SK-N-SH (cell line): ENCODE measurements around the gene ADD1. TPM values are rescaled to one million over a fixed set of nuclear protein-coding genes. Genes with fewer than 3 reads are reported as not detected.

ENCODE experiments used
- CTCF ChIA-PET: fragments of 300-600, 350-600 bp; formaldehyde crosslinking; extraction: SDS; loops from one replicate; lab custom pipeline; 2021; lab: Yijun Ruan, JAX
- POLR2A ChIA-PET: fragments of 350-600 bp; sonication (Branson Sonifier 250); formaldehyde crosslinking; extraction: SDS; loops from one replicate; lab custom pipeline; 2020; ENCODE audit warnings: antibody characterized with exemption, inconsistent platforms; lab: Yijun Ruan, JAX
- DNase-seq: peaks from one replicate; pipeline ENCODE4 v3.0.0; 2012
- H2AFZ ChIP-seq: fragments of 200-600 bp; sonication (generic); 2 replicates; pipeline ENCODE4 v1.8.1; 2016; ENCODE audit warnings: antibody characterized with exemption, mild to moderate bottlenecking, low read depth
- H3F3A ChIP-seq: fragments of 200-600 bp; sonication (generic); replicated peaks from 2 replicates; pipeline ENCODE3; 2016; ENCODE audit warnings: antibody characterized with exemption, mild to moderate bottlenecking; ENCODE audit not compliant: insufficient read depth
- H3K27ac ChIP-seq, 2 experiments: fragments of 200-500 bp in 1 of 2; fragments of 200-600 bp in 1 of 2; sonication (Bioruptor generic) in 1 of 2; sonication (generic), shearing (Covaris generic) in 1 of 2; 2 replicates each; pipeline versions ENCODE4 v1.5.1 to v1.6.1; 2014 to 2016; ENCODE audit warnings: low read depth in 2 of 2, inconsistent platforms in 1 of 2, low read length in 1 of 2, mild to moderate bottlenecking in 1 of 2, mixed read lengths in 1 of 2
- H3K27me3 ChIP-seq: fragments of 200-600 bp; sonication (generic), shearing (Covaris generic); 2 replicates; pipeline ENCODE4 v1.6.1; 2016; ENCODE audit warnings: mixed run types; ENCODE audit not compliant: insufficient read depth
- H3K36me3 ChIP-seq, 2 experiments: fragments of 200-500 bp in 1 of 2; fragments of 200-600 bp in 1 of 2; sonication (Bioruptor generic) in 1 of 2; sonication (generic) in 1 of 2; replicated peaks in 1 of 2; 2 replicates each; pipeline versions ENCODE3 to v1.5.1; 2014 to 2016; ENCODE audit warnings: low read length in 1 of 2, mild to moderate bottlenecking in 1 of 2; ENCODE audit not compliant: insufficient read depth in 2 of 2, control insufficient read depth in 1 of 2
- H3K4me1 ChIP-seq, 2 experiments: fragments of 200-500 bp in 1 of 2; fragments of 200-600 bp in 1 of 2; sonication (Bioruptor generic) in 1 of 2; sonication (generic), shearing (Covaris generic) in 1 of 2; 2 replicates each; pipeline versions ENCODE4 v1.5.1 to v1.6.1; 2014 to 2016; ENCODE audit warnings: low read depth in 1 of 2, low read length in 1 of 2, mixed run types in 1 of 2; ENCODE audit not compliant: insufficient read depth in 2 of 2, control insufficient read depth in 1 of 2
- H3K4me2 ChIP-seq: fragments of 200-600 bp; sonication (generic), shearing (Covaris generic); 2 replicates; pipeline ENCODE4 v1.6.1; 2017; ENCODE audit warnings: mixed run types
- H3K4me3 ChIP-seq, 2 experiments: fragments of 200-500 bp in 1 of 2; fragments of 200-600 bp in 1 of 2; sonication (Bioruptor generic) in 1 of 2; sonication (generic), shearing (Covaris generic) in 1 of 2; 2 replicates each; pipeline versions ENCODE4 v1.5.1 to v1.8.1; 2014 to 2016; ENCODE audit warnings: low read depth in 2 of 2, inconsistent platforms in 1 of 2, low read length in 1 of 2, mild to moderate bottlenecking in 1 of 2, mixed read lengths in 1 of 2, moderate library complexity in 1 of 2
- H3K79me2 ChIP-seq: fragments of 200-600 bp; sonication (generic); 2 replicates; pipeline ENCODE4 v1.8.1; 2017; ENCODE audit warnings: mild to moderate bottlenecking; ENCODE audit not compliant: insufficient read depth
- H3K9ac ChIP-seq: fragments of 200-600 bp; sonication (generic); 2 replicates; pipeline ENCODE4 v1.6.1; 2017; ENCODE audit warnings: mixed run types
- H3K9me2 ChIP-seq: fragments of 200-600 bp; sonication (generic); 2 replicates; pipeline ENCODE4 v1.6.1; 2017; ENCODE audit warnings: mixed run types
- H3K9me3 ChIP-seq: fragments of 200-600 bp; sonication (generic); 2 replicates; pipeline ENCODE4 v1.6.1; 2017; ENCODE audit warnings: mixed run types, mild to moderate bottlenecking, moderate library complexity
- H4K20me1 ChIP-seq: fragments of 200-600 bp; sonication (generic); 2 replicates; pipeline ENCODE4 v1.6.1; 2017; ENCODE audit warnings: mild to moderate bottlenecking, mixed run types; ENCODE audit not compliant: insufficient read depth
- CHD2 ChIP-seq: fragments of 150-350 bp; IDR thresholded peaks from 2 replicates; pipeline ENCODE4 v1.6.1; 2018; ENCODE audit warnings: low read length; ENCODE audit not compliant: partially characterized antibody
- EP300 ChIP-seq, 2 experiments: IDR thresholded peaks; 2 replicates each; pipeline versions ENCODE4 v1.4.0 to v1.6.1; 2012; ENCODE audit warnings: borderline replicate concordance in 1 of 2, low read depth in 1 of 2, low read length in 1 of 2
- GABPA ChIP-seq: IDR thresholded peaks from 2 replicates; pipeline ENCODE4 v1.4.0; 2012; ENCODE audit warnings: low read depth, mild to moderate bottlenecking
- NRF1 ChIP-seq: IDR thresholded peaks from 2 replicates; pipeline ENCODE4 v1.6.1; 2012; ENCODE audit warnings: low read depth, mild to moderate bottlenecking, low read length
- PBX3 ChIP-seq: IDR thresholded peaks from 2 replicates; pipeline ENCODE4; 2012
- RCOR1 ChIP-seq: fragments of 150-350 bp; IDR thresholded peaks from 2 replicates; pipeline ENCODE4 v1.6.1; 2017; ENCODE audit warnings: antibody characterized with exemption, low read length
- RFX5 ChIP-seq: IDR thresholded peaks from 2 replicates; pipeline ENCODE4 v1.6.1; 2012; ENCODE audit warnings: mild to moderate bottlenecking, improper control_type of control experiment, low read length
- TAF1 ChIP-seq: IDR thresholded peaks from 2 replicates; pipeline ENCODE4 v1.6.1; 2012; ENCODE audit warnings: low read depth, mild to moderate bottlenecking, low read length, moderate library complexity, borderline replicate concordance
- WGBS: methylation state at CpG from one replicate; pipeline ENCODE4 v1.1.6; 2017; ENCODE audit warnings: low lambda C conversion rate; 5-methylcytosine and 5-hydroxymethylcytosine counted together
- polyA plus RNA-seq, 3 experiments: library from polyadenylated mRNA; depleted of rRNA; stranded (reverse); fragments of >200 nt; gene quantifications; 2 replicates each; pipeline ENCODE4 v1.2.3, GENCODE V29; 2012
- TF ChIP-seq, protein P1 (sequence below): fragments of 150-350 bp; IDR thresholded peaks from 2 replicates; pipeline ENCODE4 v1.6.1; 2016; ENCODE audit warnings: mild to moderate bottlenecking, low read depth, low read length

Gene ADD1
- polyA plus RNA-seq, 1 of the 3 experiments (the other 2 are of a cell fraction): 155 TPM

DNA sequence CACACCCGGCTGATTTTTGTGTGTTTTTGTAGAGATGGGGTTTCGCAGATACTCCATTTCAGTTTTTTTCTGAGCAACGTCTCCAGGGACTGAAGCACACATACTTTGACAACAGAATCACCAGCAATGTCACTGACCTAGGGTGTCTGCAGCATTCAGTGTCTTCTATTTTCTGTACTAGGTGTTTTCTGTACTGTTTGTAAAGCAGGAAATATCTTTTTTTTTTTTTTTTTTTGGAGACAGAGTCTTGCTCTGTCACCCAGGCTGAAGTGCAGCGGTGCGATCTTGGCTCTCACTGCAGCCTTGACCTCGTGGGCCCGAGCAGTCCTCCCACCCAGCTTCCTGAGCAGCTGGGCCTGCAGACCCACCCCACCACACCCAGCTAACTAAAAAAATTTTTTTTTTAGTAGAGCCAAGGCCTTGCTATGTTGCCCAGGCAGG is 8.9 kb downstream of the ADD1 start:
- Histone ChIP-seq H4K20me1 (peaks cover 93% of the 10 kb centered on the region), H3K4me1 (peaks cover 0 to 3% of the 10 kb centered on the region in 2 experiments; a peak in 2 of 4 replicates), H3K4me2 (no peak overlapping the region), H3K79me2 (peaks cover 100% of the 10 kb centered on the region), H3K9ac (no peak overlapping the region), H3K36me3 (peaks cover 7 to 36% of the 10 kb centered on the region in 2 experiments), H2AFZ (no peak overlapping the region), H3K27me3 (no peaks in the 10 kb centered on the region), H3K9me3 (no peaks in the 10 kb centered on the region), H3K27ac (no peak overlapping the region), H3F3A (peaks cover 21% of the 10 kb centered on the region), H3K9me2 (no peaks in the 10 kb centered on the region), H3K4me3 (no peak overlapping the region)
- ChIA-PET CTCF (interaction anchor here (1.0 kb wide), 1 partner anchor 16 kb away, joined by 3 read pairs; no protein-coding TSS in a partner anchor), POLR2A (interaction anchor here (0.7 kb wide), 1 partner anchor 34 kb away, joined by 6 read pairs; no protein-coding TSS in a partner anchor)
- TF ChIP-seq GABPA (no peak), CHD2 (no peak), EP300 (IDR thresholded peaks at IDR 0.05; ENCODE audit: borderline replicate concordance in 1 of 2, low read depth in 1 of 2, low read length in 1 of 2) (no peak), RCOR1 (no peak), TAF1 (no peak), NRF1 (no peak)
- TF ChIP-seq, protein P1, sequence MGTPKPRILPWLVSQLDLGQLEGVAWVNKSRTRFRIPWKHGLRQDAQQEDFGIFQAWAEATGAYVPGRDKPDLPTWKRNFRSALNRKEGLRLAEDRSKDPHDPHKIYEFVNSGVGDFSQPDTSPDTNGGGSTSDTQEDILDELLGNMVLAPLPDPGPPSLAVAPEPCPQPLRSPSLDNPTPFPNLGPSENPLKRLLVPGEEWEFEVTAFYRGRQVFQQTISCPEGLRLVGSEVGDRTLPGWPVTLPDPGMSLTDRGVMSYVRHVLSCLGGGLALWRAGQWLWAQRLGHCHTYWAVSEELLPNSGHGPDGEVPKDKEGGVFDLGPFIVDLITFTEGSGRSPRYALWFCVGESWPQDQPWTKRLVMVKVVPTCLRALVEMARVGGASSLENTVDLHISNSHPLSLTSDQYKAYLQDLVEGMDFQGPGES: no peak
- no peak for DNase-seq
- WGBS: 77% methylated on average over 7 of the region's 7 CpGs

DNA sequence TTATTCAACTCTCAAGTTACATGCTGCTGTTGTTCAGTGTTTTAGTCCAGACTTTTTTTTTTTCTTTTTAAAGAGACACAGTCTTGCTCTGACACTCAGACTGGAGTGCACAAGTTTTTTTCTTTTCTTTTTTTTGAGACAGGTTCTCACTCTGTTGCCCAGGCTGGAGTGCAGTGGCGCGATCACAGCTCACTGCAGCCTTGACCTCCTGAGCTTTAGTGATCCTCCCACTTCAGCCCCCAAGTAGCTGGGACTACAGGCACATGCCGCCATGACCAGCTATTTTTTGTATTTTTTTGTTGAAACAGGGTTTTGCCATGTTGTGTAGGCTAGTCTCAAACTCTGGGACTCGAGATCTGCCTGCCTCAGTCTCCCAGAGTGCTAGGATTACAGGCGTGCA is 11.9 kb downstream of the ADD1 start:
- H3F3A ChIP-seq: peaks cover 12% of the 10 kb centered on the region
- peaks cover 95% of the 10 kb centered on the region for H4K20me1 ChIP-seq
- ChIA-PET POLR2A (interaction anchor here (0.5 kb wide), 1 partner anchor 12 kb away, joined by 3 read pairs; no protein-coding TSS in a partner anchor), CTCF (interaction anchor here (1.8 kb wide), 1 partner anchor 22 kb away, joined by 4 read pairs; no protein-coding TSS in a partner anchor)
- no peak overlapping the region for H3K4me2 ChIP-seq
- no peak overlapping the region for H3K9ac ChIP-seq
- H3K4me1 ChIP-seq: peaks cover 2 to 5% of the 10 kb centered on the region in 2 experiments; a peak in 3 of 4 replicates
- WGBS: 98% methylated on average over 5 of the region's 5 CpGs
- H2AFZ ChIP-seq: no peak overlapping the region
- H3K9me2 ChIP-seq: no peaks in the 10 kb centered on the region
- peaks cover 100% of the 10 kb centered on the region for H3K79me2 ChIP-seq
- no peaks in the 10 kb centered on the region for H3K27me3 ChIP-seq
- peaks cover 7 to 49% of the 10 kb centered on the region in 2 experiments for H3K36me3 ChIP-seq
- H3K27ac ChIP-seq: no peak overlapping the region
- TF ChIP-seq RFX5 (no peak), PBX3 (no peak)
- no peak for DNase-seq
- no peaks in the 10 kb centered on the region for H3K9me3 ChIP-seq
- no peak overlapping the region for H3K4me3 ChIP-seq
